H9 (cell line): Measurements from ENCODE around the gene SHB. TPM values are rescaled to one million over a fixed set of nuclear protein-coding genes. Genes with fewer than 3 reads are reported as not detected.

ENCODE experiments used
- DNase-seq: peaks from one replicate; pipeline ENCODE4 v3.0.0-alpha.2; 2017
- H2AFZ ChIP-seq: one replicate; pipeline ENCODE4 v1.6.1; 2013; ENCODE audit warnings: mild to moderate bottlenecking, low read length, control low read depth, moderate library complexity
- H2AK5ac ChIP-seq: 2 replicates; pipeline ENCODE4 v1.6.1; 2013; ENCODE audit warnings: low read length, control low read depth, mixed read lengths; ENCODE audit not compliant: insufficient read length
- H2BK120ac ChIP-seq: one replicate; pipeline ENCODE4 v1.6.1; 2013; ENCODE audit warnings: low read depth, mild to moderate bottlenecking, low read length, control low read depth, inconsistent platforms; ENCODE audit not compliant: poor library complexity, severe bottlenecking
- H2BK12ac ChIP-seq: 2 replicates; pipeline ENCODE4 v1.6.1; 2013; ENCODE audit warnings: low read length, control low read depth, mixed read lengths, low read depth; ENCODE audit not compliant: insufficient read length
- H2BK15ac ChIP-seq: 2 replicates; pipeline ENCODE4 v1.6.1; 2013; ENCODE audit warnings: low read depth, low read length, control low read depth
- H2BK20ac ChIP-seq: one replicate; pipeline ENCODE4 v1.6.1; 2013; ENCODE audit warnings: low read depth, mild to moderate bottlenecking, low read length, control low read depth, inconsistent platforms; ENCODE audit not compliant: poor library complexity, severe bottlenecking
- H2BK5ac ChIP-seq: 2 replicates; pipeline ENCODE4 v1.6.1; 2013; ENCODE audit warnings: low read length, control low read depth, mixed read lengths; ENCODE audit not compliant: insufficient read length
- H3K14ac ChIP-seq: 2 replicates; pipeline ENCODE4 v1.6.1; 2013; ENCODE audit warnings: low read length, control low read depth; ENCODE audit not compliant: insufficient read depth
- H3K18ac ChIP-seq: 2 replicates; pipeline ENCODE4 v1.6.1; 2013; ENCODE audit warnings: low read depth, mild to moderate bottlenecking, mixed read lengths, low read length, control low read depth; ENCODE audit not compliant: insufficient read length
- H3K23ac ChIP-seq: 2 replicates; pipeline ENCODE4 v1.6.1; 2013; ENCODE audit warnings: low read length, control low read depth, mixed read lengths, low read depth; ENCODE audit not compliant: insufficient read length
- H3K23me2 ChIP-seq: 2 replicates; pipeline ENCODE4 v1.6.1; 2013; ENCODE audit warnings: low read depth, mild to moderate bottlenecking, mixed read lengths, low read length, control low read depth; ENCODE audit not compliant: insufficient read length, poor library complexity, severe bottlenecking
- H3K27ac ChIP-seq: 2 replicates; pipeline ENCODE4 v1.5.1; 2013; ENCODE audit warnings: low read length, control low read depth, mixed read lengths, low read depth; ENCODE audit not compliant: insufficient read length
- H3K27me3 ChIP-seq: 2 replicates; pipeline ENCODE4 v1.6.1; 2013; ENCODE audit warnings: low read length, control low read depth, inconsistent platforms; ENCODE audit not compliant: insufficient read depth
- H3K4ac ChIP-seq: 2 replicates; pipeline ENCODE4 v1.6.1; 2013; ENCODE audit warnings: low read depth, mild to moderate bottlenecking, control low read depth, inconsistent platforms, low read length, moderate library complexity
- H3K4me1 ChIP-seq: 2 replicates; pipeline ENCODE4 v1.6.1; 2013; ENCODE audit warnings: low read length, control low read depth, inconsistent platforms; ENCODE audit not compliant: insufficient read depth
- H3K4me2 ChIP-seq: 2 replicates; pipeline ENCODE4 v1.6.1; 2013; ENCODE audit warnings: low read length, control low read depth, mixed read lengths; ENCODE audit not compliant: insufficient read length, insufficient read depth
- H3K56ac ChIP-seq: 2 replicates; pipeline ENCODE4 v1.6.1; 2013; ENCODE audit warnings: low read depth, mild to moderate bottlenecking, mixed read lengths, low read length, control low read depth; ENCODE audit not compliant: insufficient read length
- H3K79me1 ChIP-seq: 2 replicates; pipeline ENCODE4 v1.6.1; 2013; ENCODE audit warnings: low read depth, mild to moderate bottlenecking, moderate library complexity, low read length, control low read depth, inconsistent platforms; ENCODE audit not compliant: insufficient read depth, poor library complexity, severe bottlenecking
- H3K79me2 ChIP-seq: 2 replicates; pipeline ENCODE4 v1.6.1; 2013; ENCODE audit warnings: low read length, control low read depth, inconsistent platforms; ENCODE audit not compliant: insufficient read depth
- H3K9ac ChIP-seq: 2 replicates; pipeline ENCODE4 v1.6.1; 2013; ENCODE audit warnings: low read length, control low read depth, mixed read lengths; ENCODE audit not compliant: insufficient read length; ENCODE audit errors: extremely low read depth
- H3K9me3 ChIP-seq: one replicate; pipeline ENCODE4 v1.6.1; 2013; ENCODE audit warnings: low read depth, low read length, inconsistent platforms; ENCODE audit not compliant: control insufficient read depth
- H3T11ph ChIP-seq: one replicate; pipeline ENCODE4 v1.6.1; 2013; ENCODE audit warnings: mild to moderate bottlenecking, low read length, control low read depth, inconsistent platforms
- H4K20me1 ChIP-seq: one replicate; pipeline ENCODE4 v1.6.1; 2013; ENCODE audit not compliant: control insufficient read depth, insufficient read length, insufficient read depth
- H4K5ac ChIP-seq: 2 replicates; pipeline ENCODE4 v1.6.1; 2013; ENCODE audit warnings: low read depth, mild to moderate bottlenecking, mixed read lengths, low read length, control low read depth; ENCODE audit not compliant: insufficient read length
- H4K8ac ChIP-seq: replicated peaks from 2 replicates; pipeline ENCODE4 v1.6.1; 2013; ENCODE audit warnings: low read length, control low read depth, mixed read lengths, low read depth; ENCODE audit not compliant: insufficient read length
- H4K91ac ChIP-seq: 2 replicates; pipeline ENCODE4 v1.6.1; 2013; ENCODE audit warnings: low read depth, mild to moderate bottlenecking, moderate library complexity, mixed read lengths, low read length, control low read depth; ENCODE audit not compliant: insufficient read length
- H3K27ac Mint-ChIP-seq, 3 experiments: 2 replicates in 2 of 3; 3 replicates in 1 of 3; pipeline ENCODE4 v1.8.0; 2020 to 2021; ENCODE audit warnings: mixed read lengths in 3 of 3, mild to moderate bottlenecking in 1 of 3, moderate library complexity in 1 of 3
- H3K27me3 Mint-ChIP-seq: 2 replicates; pipeline ENCODE4 v1.8.0; 2021; ENCODE audit warnings: low read depth, mild to moderate bottlenecking, moderate library complexity, mixed read lengths
- H3K36me3 Mint-ChIP-seq, 3 experiments: 2 replicates in 2 of 3; 3 replicates in 1 of 3; pipeline ENCODE4 v1.8.0; 2020 to 2021; ENCODE audit warnings: low read depth in 3 of 3, mixed read lengths in 3 of 3; ENCODE audit not compliant: insufficient read depth in 1 of 3
- H3K4me1 Mint-ChIP-seq, 2 experiments: 2 replicates each; pipeline ENCODE4 v1.8.0; 2020; ENCODE audit warnings: mixed read lengths in 2 of 2
- H3K4me3 Mint-ChIP-seq, 2 experiments: 2 replicates in 1 of 2; 3 replicates in 1 of 2; pipeline ENCODE4 v1.8.0; 2020 to 2021; ENCODE audit warnings: mild to moderate bottlenecking in 2 of 2, mixed read lengths in 2 of 2, moderate library complexity in 1 of 2
- H3K9me3 Mint-ChIP-seq, 2 experiments: 2 replicates in 1 of 2; 3 replicates in 1 of 2; pipeline ENCODE4 v1.8.0; 2020; ENCODE audit warnings: mild to moderate bottlenecking in 2 of 2, mixed read lengths in 2 of 2, moderate library complexity in 1 of 2
- CTCF ChIP-seq: fragments of 200-600 bp; sonication (generic); conservative IDR thresholded peaks from 3 replicates; pipeline ENCODE4 v1.8.0; 2021; ENCODE audit warnings: antibody characterized with exemption, mild to moderate bottlenecking
- WGBS: extraction: QIAGEN DNeasy Blood & Tissue Kit; methylation state at CpG from one replicate; pipeline ENCODE4 v1.1.7; 2013; ENCODE audit warnings: missing lambda C conversion rate, low lambda C conversion rate, mixed read lengths; ENCODE audit not compliant: insufficient read length; ENCODE audit errors: extremely low coverage; 5-methylcytosine and 5-hydroxymethylcytosine counted together
- total RNA-seq: library from RNA; stranded (reverse); gene quantifications from 2 replicates; pipeline ENCODE4 v1.2.1, GENCODE V29; 2021

Gene SHB
- total RNA-seq, 1 experiment from 2014 or later = 14.6 TPM

GRCh38 chr9:37937366-37937765, 131.7 kb downstream of the SHB start:
- peaks cover 13 to 21% of the 10 kb centered on the region in 2 experiments for H3K4me1 Mint-ChIP-seq
- no peaks in the 10 kb centered on the region for H3K79me2 ChIP-seq

More at GRCh38 chr9:37937366-37937765, 131.7 kb downstream of the SHB start:
- Mint-ChIP-seq H3K9me3 (no peaks in the 10 kb centered on the region), H3K36me3 (no peaks in the 10 kb centered on the region; a peak in 1 of 7 replicates), H3K4me3 (no peak overlapping the region), H3K27me3 (no peaks in the 10 kb centered on the region), H3K27ac (peak overlapping the region in 2 of 3 experiments; percentile 12 to 24; a peak in 2 of 7 replicates)
- Histone ChIP-seq H3T11ph (no peak overlapping the region), H2AK5ac (no peak overlapping the region), H4K20me1 (no peaks in the 10 kb centered on the region), H2BK120ac (no peak overlapping the region), H3K27ac (no peak overlapping the region), H3K4me2 (no peak overlapping the region), H3K79me1 (no peaks in the 10 kb centered on the region), H2BK20ac (no peak overlapping the region), H3K4ac (no peak overlapping the region), H4K8ac (no peak overlapping the region), H3K9me3 (no peaks in the 10 kb centered on the region), H3K27me3 (no peaks in the 10 kb centered on the region), H2BK15ac (no peak overlapping the region), H3K14ac (no peak overlapping the region), H2BK12ac (no peak overlapping the region), H3K23me2 (no peaks in the 10 kb centered on the region), H3K9ac (no peak overlapping the region), H2AFZ (no peak overlapping the region), H3K23ac (no peak overlapping the region), H3K18ac (no peak overlapping the region), H3K56ac (no peak overlapping the region), H3K4me1 (no peaks in the 10 kb centered on the region; the same call in 1 of the 2 replicates), H4K91ac (no peak overlapping the region), H2BK5ac (no peak overlapping the region), H4K5ac (no peak overlapping the region)
- DNase-seq = no peak
- WGBS = no CpG with 5 or more reads among the region's 9 CpGs
- no peak for TF ChIP-seq CTCF
